Loucy (cell line): Measurements from ENCODE around the gene CPT1C.

Experiments
- H2AFZ ChIP-seq: fragments of 200-600 bp; sonication (generic); 2 replicates; pipeline ENCODE4 v1.6.0; 2016; ENCODE audit warnings: antibody characterized with exemption, mild to moderate bottlenecking, low read length, moderate library complexity
- H3F3A ChIP-seq: fragments of 200-600 bp; 2 replicates; pipeline ENCODE4 v1.6.0; 2016; ENCODE audit warnings: antibody characterized with exemption, low read depth, mild to moderate bottlenecking
- H3K27me3 ChIP-seq: fragments of 200-600 bp; sonication (generic); 2 replicates; pipeline ENCODE4 v1.6.1; 2014; ENCODE audit warnings: low read length, mild to moderate bottlenecking; ENCODE audit not compliant: insufficient read depth, poor library complexity, severe bottlenecking
- H3K36me3 ChIP-seq: fragments of 200-600 bp; sonication (generic); 2 replicates; pipeline ENCODE4 v1.6.1; 2016; ENCODE audit warnings: low read length; ENCODE audit not compliant: insufficient read depth
- H3K4me1 ChIP-seq: fragments of 200-600 bp; sonication (generic); 2 replicates; pipeline ENCODE4 v1.5.1; 2014; ENCODE audit warnings: low read length, mild to moderate bottlenecking; ENCODE audit not compliant: insufficient read depth, poor library complexity, severe bottlenecking
- H3K4me2 ChIP-seq: fragments of 200-600 bp; sonication (generic); 2 replicates; pipeline ENCODE4 v1.6.0; 2014; ENCODE audit warnings: antibody characterized with exemption, low read length, low read depth, mild to moderate bottlenecking; ENCODE audit not compliant: poor library complexity, severe bottlenecking
- H3K4me3 ChIP-seq: fragments of 200-600 bp; sonication (generic); 2 replicates; pipeline ENCODE4 v1.5.1; 2014; ENCODE audit warnings: low read length, mild to moderate bottlenecking, mixed read lengths; ENCODE audit not compliant: poor library complexity, severe bottlenecking
- H3K79me2 ChIP-seq: fragments of 200-600 bp; sonication (generic); 2 replicates; pipeline ENCODE4 v1.6.1; 2014; ENCODE audit warnings: low read length; ENCODE audit not compliant: insufficient read depth
- H3K9ac ChIP-seq: fragments of 200-600 bp; sonication (generic); 2 replicates; pipeline ENCODE4 v1.6.0; 2014; ENCODE audit warnings: mild to moderate bottlenecking, low read depth, low read length, moderate library complexity; ENCODE audit not compliant: poor library complexity, severe bottlenecking
- H3K9me2 ChIP-seq: fragments of 200-600 bp; sonication (generic); replicated peaks from 2 replicates; pipeline ENCODE4 v1.6.1; 2016; ENCODE audit warnings: low read depth, low read length, mixed read lengths
- H3K9me3 ChIP-seq: fragments of 200-600 bp; sonication (generic); 2 replicates; pipeline ENCODE4 v1.6.1; 2014; ENCODE audit warnings: mild to moderate bottlenecking, antibody characterized with exemption, low read length, low read depth; ENCODE audit not compliant: insufficient read depth
- H4K20me1 ChIP-seq: fragments of 200-600 bp; sonication (generic); 2 replicates; pipeline ENCODE4 v1.6.0; 2014; ENCODE audit warnings: antibody characterized with exemption, low read length, mild to moderate bottlenecking; ENCODE audit not compliant: insufficient read depth, poor library complexity, severe bottlenecking
- EZH2phosphoT487 ChIP-seq: fragments of 200-600 bp; IDR thresholded peaks from 2 replicates; pipeline ENCODE4 v1.6.1; 2018; ENCODE audit warnings: antibody characterized with exemption, mild to moderate bottlenecking, moderate library complexity, borderline replicate concordance
- TF ChIP-seq, protein P1 (sequence below): fragments of 200-600 bp; sonication (generic); conservative IDR thresholded peaks from 2 replicates; pipeline ENCODE4 v1.5.1; 2014; ENCODE audit warnings: mild to moderate bottlenecking, antibody characterized with exemption, low read length

The CPT1C gene

DNA sequence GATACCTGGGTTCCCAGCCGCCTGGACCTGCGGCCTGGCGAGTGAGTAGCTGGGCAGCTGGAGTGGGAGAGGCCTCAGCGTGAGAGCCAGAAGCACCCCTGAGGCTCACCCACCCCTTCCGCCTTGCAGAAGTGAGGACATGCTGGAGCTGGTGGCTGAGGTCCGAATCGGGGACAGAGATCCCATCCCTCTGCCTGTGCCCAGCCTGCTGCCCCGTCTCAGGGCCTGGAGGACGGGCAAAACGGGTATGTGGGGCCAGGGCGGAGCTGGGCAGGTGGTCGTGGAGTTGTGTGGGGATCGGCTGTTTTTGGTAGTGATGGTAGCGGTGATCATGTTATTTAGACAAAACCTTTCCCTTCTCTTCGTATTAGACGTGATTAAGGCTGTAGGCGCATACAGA lies 44.3 kb upstream of the CPT1C start:
- H3K79me2 ChIP-seq = peaks cover 42% of the 10 kb centered on the region

DNA sequence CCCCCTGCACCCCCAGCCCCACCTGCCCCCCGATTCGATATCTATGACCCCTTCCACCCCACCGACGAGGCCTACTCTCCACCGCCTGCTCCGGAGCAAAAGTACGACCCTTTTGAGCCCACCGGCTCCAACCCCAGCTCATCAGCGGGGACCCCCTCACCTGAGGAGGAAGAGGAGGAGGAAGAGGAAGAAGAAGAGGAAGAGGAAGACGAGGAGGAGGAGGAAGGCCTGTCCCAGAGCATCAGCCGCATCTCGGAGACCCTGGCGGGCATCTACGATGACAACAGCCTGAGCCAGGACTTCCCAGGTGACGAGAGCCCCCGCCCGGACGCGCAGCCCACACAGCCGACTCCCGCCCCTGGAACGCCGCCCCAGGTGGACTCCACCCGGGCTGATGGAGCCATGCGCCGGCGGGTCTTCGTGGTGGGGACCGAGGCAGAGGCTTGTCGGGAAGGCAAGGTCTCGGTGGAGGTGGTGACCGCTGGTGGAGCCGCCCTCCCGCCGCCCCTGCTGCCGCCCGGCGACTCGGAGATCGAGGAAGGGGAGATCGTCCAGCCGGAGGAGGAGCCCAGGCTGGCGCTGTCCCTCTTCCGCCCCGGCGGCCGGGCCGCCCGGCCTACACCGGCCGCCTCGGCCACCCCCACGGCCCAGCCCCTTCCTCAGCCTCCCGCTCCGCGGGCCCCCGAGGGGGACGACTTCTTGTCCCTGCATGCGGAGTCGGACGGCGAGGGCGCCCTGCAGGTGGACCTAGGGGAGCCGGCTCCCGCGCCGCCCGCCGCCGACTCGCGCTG lies 39.7 kb upstream of the CPT1C start:
- H3F3A ChIP-seq = no peaks in the 10 kb centered on the region
- H3K79me2 ChIP-seq = peaks cover 1% of the 10 kb centered on the region; the same call in 1 of the 2 replicates
- peaks cover 39% of the 10 kb centered on the region; the same call in 1 of the 2 replicates for H3K36me3 ChIP-seq
- no peak overlapping the region for H3K4me3 ChIP-seq
- no peaks in the 10 kb centered on the region for H3K9me3 ChIP-seq
- H3K9me2 ChIP-seq = no peaks in the 10 kb centered on the region
- no peak overlapping the region for H3K9ac ChIP-seq
- H3K4me2 ChIP-seq = no peak overlapping the region
- H3K27me3 ChIP-seq = no peaks in the 10 kb centered on the region
- no peak overlapping the region for H2AFZ ChIP-seq
- TF ChIP-seq, protein P1, sequence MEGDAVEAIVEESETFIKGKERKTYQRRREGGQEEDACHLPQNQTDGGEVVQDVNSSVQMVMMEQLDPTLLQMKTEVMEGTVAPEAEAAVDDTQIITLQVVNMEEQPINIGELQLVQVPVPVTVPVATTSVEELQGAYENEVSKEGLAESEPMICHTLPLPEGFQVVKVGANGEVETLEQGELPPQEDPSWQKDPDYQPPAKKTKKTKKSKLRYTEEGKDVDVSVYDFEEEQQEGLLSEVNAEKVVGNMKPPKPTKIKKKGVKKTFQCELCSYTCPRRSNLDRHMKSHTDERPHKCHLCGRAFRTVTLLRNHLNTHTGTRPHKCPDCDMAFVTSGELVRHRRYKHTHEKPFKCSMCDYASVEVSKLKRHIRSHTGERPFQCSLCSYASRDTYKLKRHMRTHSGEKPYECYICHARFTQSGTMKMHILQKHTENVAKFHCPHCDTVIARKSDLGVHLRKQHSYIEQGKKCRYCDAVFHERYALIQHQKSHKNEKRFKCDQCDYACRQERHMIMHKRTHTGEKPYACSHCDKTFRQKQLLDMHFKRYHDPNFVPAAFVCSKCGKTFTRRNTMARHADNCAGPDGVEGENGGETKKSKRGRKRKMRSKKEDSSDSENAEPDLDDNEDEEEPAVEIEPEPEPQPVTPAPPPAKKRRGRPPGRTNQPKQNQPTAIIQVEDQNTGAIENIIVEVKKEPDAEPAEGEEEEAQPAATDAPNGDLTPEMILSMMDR = no peak
- TF ChIP-seq EZH2phosphoT487 = no peak
- H3K4me1 ChIP-seq = no peaks in the 10 kb centered on the region
- H4K20me1 ChIP-seq = no peaks in the 10 kb centered on the region

More for the DNA sequence above, 44.3 kb upstream of the CPT1C start:
- TF ChIP-seq, protein P1 = no peak
- TF ChIP-seq EZH2phosphoT487 = no peak
- peaks cover 18% of the 10 kb centered on the region for H3K4me1 ChIP-seq
- H4K20me1 ChIP-seq = peaks cover 21% of the 10 kb centered on the region
- no peak overlapping the region for H3K4me3 ChIP-seq
- peaks cover 9% of the 10 kb centered on the region; the same call in 1 of the 2 replicates for H3K36me3 ChIP-seq
- H3K4me2 ChIP-seq = no peak overlapping the region
- H3K9ac ChIP-seq = no peak overlapping the region
- H3K27me3 ChIP-seq = no peaks in the 10 kb centered on the region
- no peaks in the 10 kb centered on the region for H3K9me3 ChIP-seq
- no peak overlapping the region for H2AFZ ChIP-seq
- no peaks in the 10 kb centered on the region for H3K9me2 ChIP-seq
- H3F3A ChIP-seq = no peaks in the 10 kb centered on the region

DNA sequence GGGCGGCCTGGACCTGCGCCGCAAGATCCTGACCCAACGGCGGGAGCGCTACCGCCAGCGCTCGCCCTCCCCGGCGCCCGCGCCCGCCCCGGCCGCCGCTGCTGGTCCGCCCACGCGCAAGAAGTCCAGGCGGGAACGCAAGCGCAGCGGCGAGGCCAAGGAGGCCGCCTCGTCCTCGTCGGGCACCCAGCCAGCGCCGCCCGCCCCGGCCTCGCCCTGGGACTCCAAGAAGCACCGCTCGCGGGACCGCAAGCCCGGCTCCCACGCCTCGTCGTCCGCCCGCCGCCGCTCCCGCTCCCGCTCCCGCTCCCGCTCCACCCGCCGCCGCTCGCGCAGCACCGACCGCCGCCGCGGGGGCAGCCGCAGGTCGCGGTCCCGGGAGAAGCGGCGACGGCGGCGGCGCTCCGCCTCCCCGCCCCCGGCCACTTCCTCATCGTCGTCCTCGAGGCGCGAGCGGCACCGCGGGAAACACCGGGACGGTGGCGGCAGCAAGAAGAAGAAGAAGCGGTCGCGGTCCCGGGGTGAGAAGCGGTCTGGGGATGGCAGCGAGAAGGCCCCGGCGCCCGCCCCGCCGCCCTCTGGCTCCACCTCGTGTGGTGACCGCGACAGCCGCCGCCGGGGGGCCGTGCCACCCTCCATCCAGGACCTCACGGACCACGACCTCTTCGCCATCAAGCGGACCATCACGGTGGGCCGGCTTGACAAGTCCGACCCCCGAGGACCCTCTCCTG lies 38.9 kb upstream of the CPT1C start:
- no peak overlapping the region for H2AFZ ChIP-seq
- no peaks in the 10 kb centered on the region for H3K4me1 ChIP-seq
- no peaks in the 10 kb centered on the region for H3K27me3 ChIP-seq
- no peaks in the 10 kb centered on the region for H3K9me2 ChIP-seq
- no peak overlapping the region for H3K4me2 ChIP-seq
- no peaks in the 10 kb centered on the region for H3K9me3 ChIP-seq
- H3K79me2 ChIP-seq = no peaks in the 10 kb centered on the region
- peaks cover 41% of the 10 kb centered on the region; the same call in 1 of the 2 replicates for H3K36me3 ChIP-seq
- H3K9ac ChIP-seq = no peak overlapping the region
- no peak overlapping the region for H3K4me3 ChIP-seq
- no peaks in the 10 kb centered on the region for H4K20me1 ChIP-seq
- no peaks in the 10 kb centered on the region for H3F3A ChIP-seq
- TF ChIP-seq, protein P1 = no peak
- TF ChIP-seq EZH2phosphoT487 = no peak
